RWPE2 (cell line): ENCODE data around the gene KCTD4.

Experiments
- ATAC-seq: fragments of 200-7000 bp; cut with Tn5 transposase; 3 replicates; pipeline ENCODE4 v1.9.1; 2021; ENCODE audit warnings: low read depth
- DNase-seq: peaks from one replicate; pipeline ENCODE4 v3.0.0-alpha.2; 2020; ENCODE audit warnings: low spot score
- H3K27ac ChIP-seq: fragments of 450-650 bp; 2 replicates; pipeline ENCODE4 v1.5.1; 2017; ENCODE audit warnings: mild to moderate bottlenecking; ENCODE audit not compliant: poor library complexity, severe bottlenecking
- H3K27me3 ChIP-seq: fragments of 250-450 bp; sonication (Bioruptor Pico); 2 replicates; pipeline ENCODE4 v1.5.1; 2021; ENCODE audit warnings: mild to moderate bottlenecking, moderate library complexity; ENCODE audit not compliant: insufficient read depth, poor library complexity, severe bottlenecking
- H3K36me3 ChIP-seq: fragments of 250-450 bp; sonication (Bioruptor Pico); 2 replicates; pipeline ENCODE4 v1.5.1; 2020; ENCODE audit warnings: low read depth, mild to moderate bottlenecking, moderate library complexity
- H3K4me1 ChIP-seq: fragments of 250-450 bp; sonication (Bioruptor Pico); 2 replicates; pipeline ENCODE4 v1.5.1; 2021; ENCODE audit warnings: mild to moderate bottlenecking, moderate library complexity; ENCODE audit not compliant: insufficient read depth, poor library complexity, severe bottlenecking
- H3K4me3 ChIP-seq: fragments of 250-450 bp; sonication (Bioruptor Pico); 2 replicates; pipeline ENCODE4 v1.5.1; 2021; ENCODE audit warnings: mild to moderate bottlenecking, moderate library complexity; ENCODE audit not compliant: severe bottlenecking
- H3K9me3 ChIP-seq: fragments of 250-450 bp; sonication (Bioruptor Pico); 2 replicates; pipeline ENCODE4 v1.5.1; 2021; ENCODE audit warnings: mild to moderate bottlenecking, moderate library complexity; ENCODE audit not compliant: severe bottlenecking
- CTCF ChIP-seq: fragments of 450-650 bp; IDR thresholded peaks from one replicate; pipeline ENCODE4 v1.5.1; 2017; ENCODE audit warnings: mild to moderate bottlenecking, moderate library complexity; ENCODE audit not compliant: poor library complexity, severe bottlenecking

KCTD4 gene

GRCh38 chr13:45242070-45242469, 41.2 kb upstream of the KCTD4 start:
- Histone ChIP-seq H3K27ac (peak overlapping the region; percentile 95), H3K36me3 (no peaks in the 10 kb centered on the region), H3K4me1 (peaks cover 50% of the 10 kb centered on the region), H3K4me3 (no peak overlapping the region), H3K9me3 (no peaks in the 10 kb centered on the region), H3K27me3 (no peaks in the 10 kb centered on the region)
- TF ChIP-seq CTCF = no peak
- ATAC-seq (no peak; the same call in 2 of the 3 replicates), DNase-seq (no peak)

GRCh38 chr13:45240143-45240542, 39.3 kb upstream of the KCTD4 start:
- no peaks in the 10 kb centered on the region for H3K27me3 ChIP-seq
- H3K27ac ChIP-seq = peak overlapping the region; percentile 95
- TF ChIP-seq CTCF = peak; percentile 10
- no peak overlapping the region for H3K4me3 ChIP-seq
- no peaks in the 10 kb centered on the region for H3K36me3 ChIP-seq
- H3K9me3 ChIP-seq = no peaks in the 10 kb centered on the region
- ATAC-seq (no peak), DNase-seq (no peak)
- peaks cover 69% of the 10 kb centered on the region for H3K4me1 ChIP-seq

- no peak for TF ChIP-seq CTCF
- no peaks in the 10 kb centered on the region for H3K36me3 ChIP-seq
- ATAC-seq = peak; percentile 73
Observed at GRCh38 chr13:45238945-45239795, 38.3 kb upstream of the KCTD4 start.

GRCh38 chr13:45232591-45232990, 31.7 kb upstream of the KCTD4 start:
- DNase-seq (no peak), ATAC-seq (no peak)
- H3K27me3 ChIP-seq = no peaks in the 10 kb centered on the region
- no peak for TF ChIP-seq CTCF
- H3K4me1 ChIP-seq = peaks cover 21% of the 10 kb centered on the region
- no peaks in the 10 kb centered on the region for H3K36me3 ChIP-seq
- no peak overlapping the region for H3K4me3 ChIP-seq
- H3K9me3 ChIP-seq = no peaks in the 10 kb centered on the region
- H3K27ac ChIP-seq = no peak overlapping the region

More at GRCh38 chr13:45238945-45239795, 38.3 kb upstream of the KCTD4 start:
- H3K9me3 ChIP-seq = no peaks in the 10 kb centered on the region
- no peak for DNase-seq
- H3K4me3 ChIP-seq = no peak overlapping the region
- H3K4me1 ChIP-seq = peaks cover 69% of the 10 kb centered on the region
- H3K27ac ChIP-seq = peak overlapping the region; percentile 95
- no peaks in the 10 kb centered on the region for H3K27me3 ChIP-seq

GRCh38 chr13:45231722-45232121, 30.9 kb upstream of the KCTD4 start:
- no peak overlapping the region for H3K4me3 ChIP-seq
- TF ChIP-seq CTCF = no peak
- DNase-seq (no peak), ATAC-seq (no peak)
- H3K27ac ChIP-seq = no peak overlapping the region
- H3K9me3 ChIP-seq = no peaks in the 10 kb centered on the region
- peaks cover 15% of the 10 kb centered on the region for H3K4me1 ChIP-seq
- H3K27me3 ChIP-seq = no peaks in the 10 kb centered on the region
- H3K36me3 ChIP-seq = no peaks in the 10 kb centered on the region
